GM18951 (cell line): Measurements from ENCODE around the gene ADGRV1.

Experiments
- POLR2A ChIP-seq: IDR thresholded peaks from 4 replicates; pipeline ENCODE4 v1.6.1; 2011; ENCODE audit warnings: mild to moderate bottlenecking; ENCODE audit not compliant: insufficient read length, insufficient read depth; ENCODE audit errors: extremely low read depth
- in situ Hi-C: fragments of 300-500 bp; cut with MboI; formaldehyde crosslinking; loops from one replicate; pipeline ENCODE4 v1.12.0; 2022; ENCODE audit warnings: low sequenced_read_pairs, mixed read lengths, inconsistent platforms; ENCODE audit not compliant: unreplicated experiment

Gene ADGRV1

GRCh38 chr5:90930756-90931431, 372.3 kb downstream of the ADGRV1 start:
- TF ChIP-seq POLR2A, result no peak
- in situ Hi-C loops, result no loop called here

- TF ChIP-seq POLR2A, result no peak
- in situ Hi-C loops, result no loop called here
These were observed 373.6 kb downstream of the ADGRV1 start for GRCh38 chr5:90932052-90932699.

GRCh38 chr5:90933298-90933697, 374.7 kb downstream of the ADGRV1 start:
- no peak for TF ChIP-seq POLR2A
- in situ Hi-C loops, result no loop called here

- in situ Hi-C loops, result no loop called here
- no peak for TF ChIP-seq POLR2A
These were observed 375.6 kb downstream of the ADGRV1 start for GRCh38 chr5:90934091-90934719.

- in situ Hi-C loops, result no loop called here
- no peak for TF ChIP-seq POLR2A
These were observed 376.1 kb downstream of the ADGRV1 start for GRCh38 chr5:90934738-90935137.

- in situ Hi-C loops, result no loop called here
- TF ChIP-seq POLR2A, result no peak
These were observed 380.6 kb downstream of the ADGRV1 start for GRCh38 chr5:90939211-90939610.

GRCh38 chr5:90940227-90940995, 381.8 kb downstream of the ADGRV1 start:
- in situ Hi-C loops, result no loop called here

GRCh38 chr5:90941002-90941720, 382.6 kb downstream of the ADGRV1 start:
- in situ Hi-C loops, result no loop called here
- no peak for TF ChIP-seq POLR2A

More at GRCh38 chr5:90940227-90940995, 381.8 kb downstream of the ADGRV1 start:
- no peak for TF ChIP-seq POLR2A

- TF ChIP-seq POLR2A, result no peak
- in situ Hi-C loops, result no loop called here
These were observed 385.5 kb downstream of the ADGRV1 start for GRCh38 chr5:90944116-90944515.

- in situ Hi-C loops, result no loop called here
- TF ChIP-seq POLR2A, result no peak
These were observed 389.1 kb downstream of the ADGRV1 start for GRCh38 chr5:90947667-90948066.

- no peak for TF ChIP-seq POLR2A
- in situ Hi-C loops, result no loop called here
These were observed 390.4 kb downstream of the ADGRV1 start for GRCh38 chr5:90948969-90949368.

- no peak for TF ChIP-seq POLR2A
- in situ Hi-C loops, result no loop called here
These were observed 391.1 kb downstream of the ADGRV1 start for GRCh38 chr5:90949469-90950358.

- no peak for TF ChIP-seq POLR2A
- in situ Hi-C loops, result no loop called here
These were observed 396.5 kb downstream of the ADGRV1 start for GRCh38 chr5:90955001-90955635.
